Stimulated activated CD8-positive, alpha-beta memory T cell treated with anti-CD3 and anti-CD28 coated beads, Interleukin-4, amount 100 ng/mL, for 48 hours (primary cell): ENCODE data around the gene ZNF560.

ENCODE experiments used
- DNase-seq: peaks from one replicate; pipeline ENCODE4 v3.0.0-alpha.2; 2020

The ZNF560 gene

GRCh38 chr19:9435279-9436268 is 62.8 kb downstream of the ZNF560 start, which contains the start of gene ZNF266:
ZNF266 (minus strand) TSS chr19:9435573; CDS start chr19:9420089, 15,484 bp downstream.
- peak; percentile 96 for DNase-seq

GRCh38 chr19:9431475-9431874 is 66.9 kb downstream of the ZNF560 start:
- DNase-seq = peak; percentile 80

GRCh38 chr19:9430444-9430843 is 68.0 kb downstream of the ZNF560 start:
- no peak for DNase-seq

GRCh38 chr19:9427941-9428340 is 70.5 kb downstream of the ZNF560 start:
- DNase-seq = no peak
